ENCODE measurements around the gene STX8. TPM values are rescaled to one million over a fixed set of nuclear protein-coding genes. Genes with fewer than 3 reads are reported as not detected.

The STX8 gene
- total RNA-seq, 2 donors from 2014 or later: 38.8 to 60.8 TPM

DNA sequence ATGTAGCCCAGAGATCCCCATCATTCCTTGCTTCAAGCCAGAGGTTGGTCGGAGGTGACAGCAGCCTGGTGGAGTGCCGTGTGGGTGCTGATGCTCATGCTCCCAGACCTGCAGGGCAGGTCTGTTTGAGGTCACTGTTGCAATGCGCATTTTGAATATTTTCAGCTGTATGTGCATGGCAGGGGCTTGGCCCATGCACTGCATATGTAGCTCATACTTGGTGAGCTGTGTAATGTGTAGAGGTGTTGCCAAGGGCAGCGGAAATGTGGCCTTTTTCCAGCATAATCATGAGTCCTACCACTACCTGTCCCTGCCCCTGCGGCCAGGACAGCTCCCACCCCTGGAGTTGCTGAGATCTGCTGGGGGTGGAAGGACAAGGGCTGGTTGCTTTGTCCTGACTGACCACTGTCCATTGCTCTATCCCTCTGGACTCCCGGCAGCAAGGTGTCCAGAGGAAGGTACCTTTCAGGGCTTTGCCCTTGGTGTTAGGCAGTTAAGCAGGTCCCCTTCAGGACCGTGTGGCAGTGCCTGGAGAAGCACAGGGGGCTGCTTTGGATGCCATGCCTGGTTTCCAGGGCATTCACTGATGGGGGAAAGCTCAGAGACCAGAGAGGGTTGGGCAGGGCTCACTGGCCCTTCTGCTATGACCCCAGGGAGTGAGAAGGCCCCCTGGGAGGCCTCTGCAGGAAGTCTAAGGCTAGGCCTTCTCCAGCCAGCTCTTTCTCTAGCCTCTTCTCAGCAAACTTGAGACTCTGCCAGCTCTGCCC is 339.2 kb downstream of the STX8 start:
- Histone ChIP-seq H3K27ac (no peak overlapping the region), H3K27me3 (no peaks in the 10 kb centered on the region), H3K4me1 (peaks cover 0 to 43% of the 10 kb centered on the region in 2 donors), H3K9me3 (no peaks in the 10 kb centered on the region), H3K36me3 (no peaks in the 10 kb centered on the region), H3K4me3 (no peak overlapping the region)
- TF ChIP-seq, protein P1, sequence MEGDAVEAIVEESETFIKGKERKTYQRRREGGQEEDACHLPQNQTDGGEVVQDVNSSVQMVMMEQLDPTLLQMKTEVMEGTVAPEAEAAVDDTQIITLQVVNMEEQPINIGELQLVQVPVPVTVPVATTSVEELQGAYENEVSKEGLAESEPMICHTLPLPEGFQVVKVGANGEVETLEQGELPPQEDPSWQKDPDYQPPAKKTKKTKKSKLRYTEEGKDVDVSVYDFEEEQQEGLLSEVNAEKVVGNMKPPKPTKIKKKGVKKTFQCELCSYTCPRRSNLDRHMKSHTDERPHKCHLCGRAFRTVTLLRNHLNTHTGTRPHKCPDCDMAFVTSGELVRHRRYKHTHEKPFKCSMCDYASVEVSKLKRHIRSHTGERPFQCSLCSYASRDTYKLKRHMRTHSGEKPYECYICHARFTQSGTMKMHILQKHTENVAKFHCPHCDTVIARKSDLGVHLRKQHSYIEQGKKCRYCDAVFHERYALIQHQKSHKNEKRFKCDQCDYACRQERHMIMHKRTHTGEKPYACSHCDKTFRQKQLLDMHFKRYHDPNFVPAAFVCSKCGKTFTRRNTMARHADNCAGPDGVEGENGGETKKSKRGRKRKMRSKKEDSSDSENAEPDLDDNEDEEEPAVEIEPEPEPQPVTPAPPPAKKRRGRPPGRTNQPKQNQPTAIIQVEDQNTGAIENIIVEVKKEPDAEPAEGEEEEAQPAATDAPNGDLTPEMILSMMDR (IDR thresholded peaks at IDR 0.05): no peak
- DNase-seq (ENCODE audit: low spot score): no peak

DNA sequence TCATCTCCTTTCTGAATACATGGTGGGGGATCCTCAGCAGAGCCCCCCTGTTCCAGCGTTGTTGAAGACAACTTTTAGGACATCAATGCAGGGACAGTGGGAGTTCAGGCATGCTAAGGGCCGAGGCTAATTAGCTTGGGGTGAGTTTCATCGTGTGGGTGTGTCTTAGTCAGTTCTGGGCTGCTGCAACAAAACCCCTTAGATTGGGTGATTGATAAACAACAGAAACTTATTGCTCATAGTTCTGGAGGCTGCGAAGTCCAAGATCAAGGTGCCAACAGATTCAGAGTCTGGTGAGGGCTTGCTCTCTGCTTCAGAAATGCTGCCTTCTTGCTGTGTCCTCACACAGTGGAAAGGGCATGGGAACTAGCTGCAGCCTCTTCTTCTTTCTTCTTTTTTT is 340.3 kb downstream of the STX8 start:
- Histone ChIP-seq H3K4me1 (peaks cover 0 to 32% of the 10 kb centered on the region in 2 donors), H3K9me3 (no peaks in the 10 kb centered on the region), H3K27ac (no peak overlapping the region), H3K36me3 (no peaks in the 10 kb centered on the region), H3K27me3 (no peaks in the 10 kb centered on the region), H3K4me3 (no peak overlapping the region)
- TF ChIP-seq, protein P1 (IDR thresholded peaks at IDR 0.05): no peak
- DNase-seq (ENCODE audit: low spot score): no peak

DNA sequence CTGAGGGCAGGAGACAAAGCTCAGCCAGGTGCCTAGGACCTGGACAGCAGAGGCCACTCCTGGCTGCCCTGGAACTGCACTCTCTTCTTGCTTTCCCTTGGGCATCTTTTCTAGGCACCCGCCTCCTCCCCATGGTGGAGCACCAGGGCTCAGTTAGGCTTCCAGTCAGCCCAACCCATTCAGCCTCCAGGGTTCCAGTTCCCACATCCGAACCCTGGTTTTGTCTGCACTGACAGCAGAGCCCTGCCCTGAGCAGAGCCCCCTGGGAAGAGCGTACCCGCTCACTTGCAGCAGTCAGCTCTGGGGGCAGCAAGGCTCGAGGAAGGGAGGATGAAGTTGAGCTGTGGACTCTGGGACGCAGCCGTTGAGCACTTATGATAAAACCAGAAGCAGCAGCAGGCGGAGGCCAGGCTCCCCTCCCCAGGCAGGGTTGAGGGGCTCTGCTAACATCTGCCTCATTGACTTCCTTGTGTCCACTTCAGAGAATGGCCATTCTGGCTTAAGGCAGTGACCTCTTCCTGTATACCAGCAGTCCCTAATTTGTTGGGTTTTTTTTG is 341.2 kb downstream of the STX8 start:
- Histone ChIP-seq H3K36me3 (no peaks in the 10 kb centered on the region), H3K9me3 (no peaks in the 10 kb centered on the region), H3K27me3 (no peaks in the 10 kb centered on the region), H3K4me1 (peaks cover 0 to 26% of the 10 kb centered on the region in 2 donors), H3K27ac (no peak overlapping the region), H3K4me3 (no peak overlapping the region)
- TF ChIP-seq, protein P1 (IDR thresholded peaks at IDR 0.05): no peak
- DNase-seq (ENCODE audit: low spot score): no peak

DNA sequence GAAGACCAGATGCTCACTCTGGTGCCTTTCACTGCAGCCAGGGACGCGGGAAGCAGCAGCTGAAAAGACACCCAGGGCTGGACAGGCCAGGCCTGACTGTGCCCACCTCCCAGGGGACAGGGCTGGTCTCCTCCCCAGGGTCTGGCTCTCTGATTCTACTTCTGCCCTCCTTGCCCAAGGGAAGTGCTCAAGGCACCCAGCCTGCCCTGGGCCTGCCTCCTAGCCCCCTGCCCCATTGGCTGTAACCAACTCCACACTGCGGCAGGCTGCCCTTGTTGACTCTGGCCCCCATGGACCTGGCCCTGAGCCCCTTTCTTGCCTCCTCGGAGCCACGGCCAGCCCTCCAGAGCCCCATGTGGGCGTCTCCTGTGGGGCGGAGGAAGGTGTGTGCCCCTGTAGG is 341.9 kb downstream of the STX8 start:
- no peaks in the 10 kb centered on the region for H3K36me3 ChIP-seq
- peaks cover 0 to 19% of the 10 kb centered on the region in 2 donors for H3K4me1 ChIP-seq
- no peak overlapping the region for H3K27ac ChIP-seq
- no peak overlapping the region for H3K4me3 ChIP-seq
- H3K9me3 ChIP-seq: no peaks in the 10 kb centered on the region
- no peaks in the 10 kb centered on the region for H3K27me3 ChIP-seq
- DNase-seq (ENCODE audit: low spot score): no peak
- TF ChIP-seq, protein P1 (IDR thresholded peaks at IDR 0.05): no peak

DNA sequence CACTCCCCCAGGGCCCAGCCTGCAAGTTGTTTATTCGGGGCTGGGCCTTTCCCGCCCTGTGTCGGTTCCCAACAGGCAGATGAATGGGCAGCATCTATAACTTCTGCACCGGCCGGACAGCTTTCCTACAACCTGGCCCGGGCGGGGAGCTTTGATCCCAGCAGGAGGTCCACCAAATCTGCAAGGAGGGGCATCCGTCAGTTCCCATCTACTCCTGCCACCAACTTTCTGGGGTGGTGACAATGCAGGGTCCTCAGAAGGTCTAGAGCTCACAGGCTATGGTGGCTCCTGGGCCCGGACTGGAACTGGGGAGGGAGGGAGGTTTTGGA is 342.4 kb downstream of the STX8 start:
- H3K27ac ChIP-seq: no peak overlapping the region
- no peak for DNase-seq (ENCODE audit: low spot score)
- peaks cover 0 to 14% of the 10 kb centered on the region in 2 donors for H3K4me1 ChIP-seq

More for the DNA sequence above, 342.4 kb downstream of the STX8 start:
- no peak overlapping the region for H3K4me3 ChIP-seq
- no peaks in the 10 kb centered on the region for H3K9me3 ChIP-seq
- no peaks in the 10 kb centered on the region for H3K27me3 ChIP-seq
- TF ChIP-seq, protein P1 (IDR thresholded peaks at IDR 0.05): no peak
- H3K36me3 ChIP-seq: no peaks in the 10 kb centered on the region
